HG03280 (cell line): ENCODE measurements around the gene RPP21.
A peak's percentile ranks its signal among the peaks of the same experiment; 100 is the strongest.

ENCODE experiments used
- ATAC-seq: cut with Tn5 transposase; IDR thresholded peaks from one replicate; pipeline ENCODE4 v1.9.1; 2021; ENCODE audit warnings: mild to moderate bottlenecking, moderate library complexity; ENCODE audit not compliant: unreplicated experiment

Gene RPP21

GRCh38 chr6:30344868-30345671 is at the start of gene RPP21:
Gene RPP21 (plus strand): TSS chr6:30345156. CDS start chr6:30345172, 16 bp downstream.
- ATAC-seq = peak; percentile 93

DNA sequence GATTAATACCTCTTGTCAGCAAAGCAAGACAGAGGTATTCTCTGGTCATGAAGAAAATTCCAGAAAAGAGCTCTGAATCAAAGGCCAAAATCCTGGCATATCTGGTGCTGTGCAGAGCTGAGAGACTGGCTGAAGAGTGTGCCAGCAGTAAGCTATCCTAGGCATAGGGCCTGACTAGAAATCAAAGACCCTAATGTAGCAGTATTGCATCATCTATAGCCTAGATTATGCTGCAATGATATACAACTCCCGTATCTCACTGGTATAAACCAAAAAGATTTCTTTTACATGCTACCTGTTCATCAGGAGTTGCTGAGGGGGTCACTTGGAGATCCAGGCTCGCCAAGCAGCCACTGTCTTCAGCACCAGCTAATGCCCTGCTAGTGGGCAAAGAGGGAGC is 49.1 kb upstream of the RPP21 start:
- no peak for ATAC-seq

DNA sequence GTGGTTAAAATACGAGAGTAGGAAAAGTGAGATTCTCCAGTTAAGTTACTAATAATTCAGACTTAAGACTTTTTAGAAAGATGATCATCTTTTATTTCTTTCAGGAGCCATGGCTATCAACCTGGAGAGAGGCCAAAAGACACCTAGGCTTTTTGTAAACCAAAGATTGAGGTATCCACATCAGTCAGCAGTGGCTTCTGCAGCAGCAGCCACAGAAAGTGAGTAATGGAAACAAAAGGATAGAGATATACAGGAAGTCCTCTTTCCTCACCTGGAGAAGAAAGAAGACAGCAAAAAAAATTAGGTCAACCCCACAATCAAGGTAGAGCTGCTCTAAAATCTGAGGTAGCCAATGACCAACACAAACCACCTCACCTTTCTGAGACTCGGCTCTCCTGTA is 41.0 kb upstream of the RPP21 start:
- no peak for ATAC-seq

GRCh38 chr6:30311101-30311500 is 33.9 kb upstream of the RPP21 start:
- ATAC-seq = no peak

DNA sequence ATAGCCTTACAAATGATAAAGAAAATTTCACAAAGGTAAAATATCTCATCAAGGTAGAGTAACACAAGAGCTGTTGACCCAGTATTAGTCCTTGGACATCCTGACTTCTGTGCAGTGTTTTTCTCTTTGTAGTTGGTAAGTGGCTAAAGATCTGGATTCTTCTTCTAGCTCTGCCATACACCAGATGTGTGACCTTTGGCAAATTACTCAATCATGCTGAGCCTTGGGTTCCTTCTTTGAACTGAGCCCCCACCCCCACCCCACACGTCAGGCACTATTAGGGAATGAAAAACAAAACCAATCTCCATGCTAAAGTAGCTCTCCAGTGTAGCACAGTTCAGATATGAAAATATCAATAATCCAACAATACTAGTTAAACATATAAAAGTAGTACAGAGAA is 33.3 kb upstream of the RPP21 start:
- no peak for ATAC-seq

GRCh38 chr6:30312266-30312665 is 32.7 kb upstream of the RPP21 start:
- no peak for ATAC-seq

GRCh38 chr6:30312676-30313321 is 32.2 kb upstream of the RPP21 start:
- ATAC-seq = no peak

GRCh38 chr6:30315156-30315555 is 29.8 kb upstream of the RPP21 start:
- no peak for ATAC-seq

DNA sequence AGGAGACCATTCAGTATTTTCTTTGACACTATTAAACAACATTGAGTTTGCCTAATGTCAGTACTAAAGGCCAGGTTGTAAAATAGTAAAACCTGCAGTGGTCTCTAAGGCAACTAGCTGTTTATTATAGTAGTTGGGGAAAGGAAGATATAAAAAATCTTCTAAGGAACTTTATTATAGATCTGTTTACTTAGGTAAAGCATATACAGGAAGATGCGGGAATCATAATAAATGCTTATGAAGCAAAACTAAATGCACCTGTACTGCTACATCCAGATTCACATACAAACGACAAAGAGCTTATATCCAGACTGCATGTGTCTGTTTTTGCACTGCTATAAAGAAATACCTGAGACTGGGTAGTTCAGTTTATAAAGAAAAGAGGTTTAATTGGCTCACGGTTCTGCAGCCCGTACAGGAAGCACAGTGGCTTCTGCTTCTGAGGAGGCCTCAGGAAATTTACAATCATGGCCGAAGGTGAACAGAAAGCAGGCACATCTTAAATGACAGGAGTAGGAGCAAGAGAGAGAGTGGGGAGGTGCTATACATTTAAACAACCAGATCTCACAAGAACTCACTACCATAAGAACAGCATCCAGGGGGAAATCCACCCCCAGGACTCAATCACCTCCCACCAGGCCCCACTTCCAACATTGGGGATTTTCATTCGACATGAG is 26.9 kb upstream of the RPP21 start:
- no peak for ATAC-seq

- ATAC-seq = no peak
These were observed 25.7 kb upstream of the RPP21 start for GRCh38 chr6:30319146-30319835.

- no peak for ATAC-seq
These were observed 23.1 kb upstream of the RPP21 start for GRCh38 chr6:30321692-30322388.

GRCh38 chr6:30322527-30323501 is 22.1 kb upstream of the RPP21 start:
- no peak for ATAC-seq

- ATAC-seq = no peak
These were observed 21.1 kb upstream of the RPP21 start for GRCh38 chr6:30323806-30324205.

DNA sequence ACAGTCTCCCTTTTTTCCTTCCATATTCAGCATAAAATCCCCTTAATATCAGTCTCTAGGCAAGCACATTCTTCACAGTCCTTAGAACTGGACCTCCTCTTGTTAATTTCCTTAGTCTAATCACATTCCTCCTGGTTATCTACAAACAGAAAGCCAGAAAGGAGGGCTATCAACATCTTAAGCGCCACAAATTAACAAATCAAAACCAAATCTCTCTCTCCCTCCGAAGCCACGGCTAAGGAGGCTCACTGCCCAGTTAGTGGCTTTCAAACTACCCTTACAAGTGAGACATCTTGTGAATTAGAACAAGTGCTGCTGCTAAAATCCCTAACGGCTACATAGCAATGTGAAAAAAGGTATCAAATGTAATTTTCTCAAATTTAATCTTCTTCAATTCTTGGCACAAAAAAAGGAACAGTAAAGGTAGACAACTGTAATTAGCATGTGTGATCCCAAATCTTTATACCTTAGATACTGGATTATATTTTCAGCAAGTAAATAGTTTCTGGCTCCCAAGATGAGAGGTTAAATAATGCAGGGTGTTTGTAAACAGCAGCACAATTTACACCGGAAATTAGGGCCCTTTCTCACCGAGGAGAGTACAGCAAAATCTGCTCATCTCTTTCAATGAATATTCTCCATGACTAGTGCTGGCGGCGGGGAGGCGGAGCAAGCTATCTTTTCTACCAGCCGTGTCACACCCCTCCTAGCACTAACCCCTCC is 19.6 kb upstream of the RPP21 start:
- no peak for ATAC-seq

- ATAC-seq = peak; percentile 43
These were observed 19.0 kb upstream of the RPP21 start for GRCh38 chr6:30325873-30326525.

GRCh38 chr6:30326526-30327231 is 18.3 kb upstream of the RPP21 start, which contains the start of gene TRIM39:
Gene TRIM39 (plus strand): TSS chr6:30326927. CDS start chr6:30329318, 2,391 bp downstream.
- ATAC-seq = peak; percentile 82

- no peak for ATAC-seq
These were observed 17.7 kb upstream of the RPP21 start for GRCh38 chr6:30327232-30327746.
